MCF 10A (cell line): ENCODE measurements around the gene MIPOL1. TPM values are rescaled to one million over a fixed set of nuclear protein-coding genes. Genes with fewer than 3 reads are reported as not detected.

Source experiments
- BruUV-seq: library from RNA; stranded (reverse); fragments of 400-500 nt; replicated peaks from 2 replicates; lab custom pipeline; 2021; lab: Mats Ljungman, UMichigan
- CTCF ChIA-PET: fragments of 300-600 bp; sonication (Branson Sonifier 250); formaldehyde crosslinking; extraction: SDS; loops from one replicate; lab custom pipeline; 2021; ENCODE audit warnings: antibody characterized with exemption, inconsistent platforms; lab: Yijun Ruan, JAX
- POLR2A ChIA-PET: fragments of 300-600, 350-650 bp; sonication (Branson Sonifier 250); formaldehyde crosslinking; extraction: SDS; loops from one replicate; lab custom pipeline; 2020; ENCODE audit warnings: antibody characterized with exemption, inconsistent platforms; lab: Yijun Ruan, JAX
- DNase-seq: peaks from one replicate; pipeline ENCODE4 v3.0.0-alpha.2; 2018; ENCODE audit not compliant: unreplicated experiment
- H3K27ac Mint-ChIP-seq: one replicate; pipeline ENCODE4 v1.8.0; 2022; ENCODE audit warnings: mild to moderate bottlenecking, low read depth, mixed read lengths; ENCODE audit not compliant: unreplicated experiment
- H3K27me3 Mint-ChIP-seq: one replicate; pipeline ENCODE4 v1.8.0; 2022; ENCODE audit warnings: mixed read lengths; ENCODE audit not compliant: insufficient read depth, unreplicated experiment
- H3K36me3 Mint-ChIP-seq: one replicate; pipeline ENCODE4 v1.8.0; 2022; ENCODE audit warnings: mild to moderate bottlenecking, moderate library complexity, mixed read lengths; ENCODE audit not compliant: insufficient read depth, unreplicated experiment
- H3K4me1 Mint-ChIP-seq: one replicate; pipeline ENCODE4 v1.8.0; 2022; ENCODE audit warnings: mixed read lengths; ENCODE audit not compliant: insufficient read depth, unreplicated experiment
- H3K4me3 Mint-ChIP-seq: one replicate; pipeline ENCODE4 v1.8.0; 2022; ENCODE audit warnings: mild to moderate bottlenecking, moderate library complexity, mixed read lengths; ENCODE audit not compliant: unreplicated experiment
- H3K9me3 Mint-ChIP-seq: one replicate; pipeline ENCODE4 v1.8.0; 2022; ENCODE audit warnings: mixed read lengths; ENCODE audit not compliant: unreplicated experiment
- CTCF ChIP-seq: fragments of 200-600 bp; IDR thresholded peaks from one replicate; pipeline ENCODE4 v1.8.0; 2022; ENCODE audit warnings: antibody characterized with exemption, mild to moderate bottlenecking; ENCODE audit not compliant: unreplicated experiment
- intact Hi-C: fragments of 100-400 bp; cut with micrococcal nuclease; formaldehyde crosslinking; loops from 2 replicates; pipeline ENCODE4 v1.14.1; 2022
- total RNA-seq: library from RNA; stranded (reverse); gene quantifications from 2 replicates; pipeline ENCODE4 v1.2.3, GENCODE V29; 2022

MIPOL1 gene
- total RNA-seq, 1 experiment from 2014 or later, result 16.3 TPM

GRCh38 chr14:37167151-37168047 lies 30.3 kb upstream of the MIPOL1 start:
- no peak for TF ChIP-seq CTCF
- ChIA-PET CTCF (interaction anchor here (0.6 to 1.9 kb wide), 6 partner anchors 16 to 614 kb away, joined by 3 to 6 read pairs (median 3); no protein-coding TSS in a partner anchor), POLR2A (interaction anchor here (0.5 to 0.7 kb wide), 2 partner anchors 18 to 1341 kb away, joined by 3 read pairs; partner anchors contain the start of gene BRMS1L)
- intact Hi-C loops, result no loop called here
- Mint-ChIP-seq H3K27me3 (no peaks in the 10 kb centered on the region), H3K4me3 (no peak overlapping the region), H3K36me3 (no peaks in the 10 kb centered on the region), H3K9me3 (no peaks in the 10 kb centered on the region), H3K4me1 (no peaks in the 10 kb centered on the region), H3K27ac (no peak overlapping the region)
- no peak for DNase-seq
- BruUV-seq, result no TSS peak

GRCh38 chr14:37168721-37169120 lies 29.0 kb upstream of the MIPOL1 start:
- intact Hi-C loops, result no loop called here
- CTCF ChIA-PET, result interaction anchor here (1.3 to 1.9 kb wide), 2 partner anchors 19 to 64 kb away, joined by 5 to 6 read pairs; no protein-coding TSS in a partner anchor
- Mint-ChIP-seq H3K4me3 (no peak overlapping the region), H3K27me3 (no peaks in the 10 kb centered on the region), H3K36me3 (no peaks in the 10 kb centered on the region), H3K4me1 (no peaks in the 10 kb centered on the region), H3K9me3 (no peaks in the 10 kb centered on the region), H3K27ac (no peak overlapping the region)
- no TSS peak for BruUV-seq
- no peak for DNase-seq
- POLR2A ChIA-PET, result interaction anchor here (0.5 kb wide), 1 partner anchor 27 kb away, joined by 3 read pairs; no protein-coding TSS in a partner anchor
- TF ChIP-seq CTCF, result no peak

GRCh38 chr14:37170237-37170636 lies 27.5 kb upstream of the MIPOL1 start:
- H3K27me3 Mint-ChIP-seq, result no peaks in the 10 kb centered on the region
- H3K27ac Mint-ChIP-seq, result no peak overlapping the region
- H3K9me3 Mint-ChIP-seq, result no peaks in the 10 kb centered on the region
- no TSS peak for BruUV-seq
- H3K4me1 Mint-ChIP-seq, result peaks cover 5% of the 10 kb centered on the region
- intact Hi-C loops, result no loop called here
- H3K4me3 Mint-ChIP-seq, result no peak overlapping the region
- ChIA-PET CTCF (interaction anchor here (1.0 to 1.4 kb wide), 2 partner anchors 20 to 63 kb away, joined by 4 to 5 read pairs; no protein-coding TSS in a partner anchor), POLR2A (no interaction called here)
- no peak for DNase-seq
- H3K36me3 Mint-ChIP-seq, result no peaks in the 10 kb centered on the region
- TF ChIP-seq CTCF, result no peak

GRCh38 chr14:37170993-37171392 lies 26.7 kb upstream of the MIPOL1 start:
- no peak overlapping the region for H3K4me3 Mint-ChIP-seq
- H3K9me3 Mint-ChIP-seq, result no peaks in the 10 kb centered on the region
- intact Hi-C loops, result no loop called here
- POLR2A ChIA-PET, result interaction anchor here (0.6 to 2.3 kb wide), 10 partner anchors 11 to 589 kb away, joined by 3 to 44 read pairs (median 5); partner anchors contain the start of gene MIPOL1
- CTCF ChIA-PET, result interaction anchor here (0.6 to 1.4 kb wide), 6 partner anchors 21 to 1355 kb away, joined by 3 to 7 read pairs (median 4); no protein-coding TSS in a partner anchor
- DNase-seq, result no peak
- H3K4me1 Mint-ChIP-seq, result peaks cover 5% of the 10 kb centered on the region
- BruUV-seq, result no TSS peak
- H3K27me3 Mint-ChIP-seq, result no peaks in the 10 kb centered on the region
- no peak for TF ChIP-seq CTCF
- H3K27ac Mint-ChIP-seq, result no peak overlapping the region
- H3K36me3 Mint-ChIP-seq, result no peaks in the 10 kb centered on the region
